Neural progenitor cell (in vitro differentiated cells): ENCODE results near the gene PTPN5.

Experiments used
- EZH2 ChIP-seq: fragments of 200-600 bp; sonication (generic); IDR thresholded peaks from 2 replicates; pipeline ENCODE4 v1.6.1; 2017; ENCODE audit warnings: antibody characterized with exemption, mild to moderate bottlenecking, moderate library complexity
- TF ChIP-seq, protein P1 (sequence below): fragments of 200-600 bp; sonication (generic); IDR thresholded peaks from 2 replicates; pipeline ENCODE4 v1.5.1; 2017; ENCODE audit warnings: antibody characterized with exemption, mild to moderate bottlenecking

- TF ChIP-seq, protein P1, sequence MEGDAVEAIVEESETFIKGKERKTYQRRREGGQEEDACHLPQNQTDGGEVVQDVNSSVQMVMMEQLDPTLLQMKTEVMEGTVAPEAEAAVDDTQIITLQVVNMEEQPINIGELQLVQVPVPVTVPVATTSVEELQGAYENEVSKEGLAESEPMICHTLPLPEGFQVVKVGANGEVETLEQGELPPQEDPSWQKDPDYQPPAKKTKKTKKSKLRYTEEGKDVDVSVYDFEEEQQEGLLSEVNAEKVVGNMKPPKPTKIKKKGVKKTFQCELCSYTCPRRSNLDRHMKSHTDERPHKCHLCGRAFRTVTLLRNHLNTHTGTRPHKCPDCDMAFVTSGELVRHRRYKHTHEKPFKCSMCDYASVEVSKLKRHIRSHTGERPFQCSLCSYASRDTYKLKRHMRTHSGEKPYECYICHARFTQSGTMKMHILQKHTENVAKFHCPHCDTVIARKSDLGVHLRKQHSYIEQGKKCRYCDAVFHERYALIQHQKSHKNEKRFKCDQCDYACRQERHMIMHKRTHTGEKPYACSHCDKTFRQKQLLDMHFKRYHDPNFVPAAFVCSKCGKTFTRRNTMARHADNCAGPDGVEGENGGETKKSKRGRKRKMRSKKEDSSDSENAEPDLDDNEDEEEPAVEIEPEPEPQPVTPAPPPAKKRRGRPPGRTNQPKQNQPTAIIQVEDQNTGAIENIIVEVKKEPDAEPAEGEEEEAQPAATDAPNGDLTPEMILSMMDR: no peak
- TF ChIP-seq EZH2: no peak
Observed at GRCh38 chr11:18737642-18738041, 54.0 kb downstream of the PTPN5 start.
